Measurements from ENCODE around the gene KCNA10. TPM values are rescaled to one million over a fixed set of nuclear protein-coding genes. Genes with fewer than 3 reads are reported as not detected.

Gene KCNA10
- total RNA-seq, 1 donor from 2014 or later = not detected

DNA sequence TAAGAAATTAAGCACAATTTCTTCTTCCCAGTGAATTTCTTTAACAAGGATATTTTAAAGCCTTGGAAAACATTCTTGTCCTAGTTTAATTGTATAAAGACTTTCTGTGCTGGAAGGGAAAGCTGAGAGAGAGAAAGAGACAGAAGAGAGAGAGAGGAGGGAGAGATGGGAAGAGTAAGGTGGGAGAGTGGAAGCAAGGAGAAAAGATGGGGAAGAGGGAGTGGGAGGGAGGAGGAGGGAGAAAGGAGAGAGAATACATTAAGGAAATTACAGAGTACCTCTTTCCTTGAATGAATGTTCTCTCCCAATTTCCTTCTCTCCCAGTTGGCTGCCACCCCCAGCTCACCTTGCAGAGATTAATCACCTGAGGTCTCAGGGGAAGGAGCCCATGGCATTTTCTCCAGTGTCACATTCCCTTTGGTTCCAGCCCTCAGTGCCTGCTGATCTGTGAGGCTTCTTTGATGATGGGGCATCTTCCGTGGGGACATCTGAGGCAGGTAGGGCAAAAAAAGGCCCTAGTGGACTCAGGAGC is 32.4 kb upstream of the KCNA10 start:
- TF ChIP-seq, protein P1, sequence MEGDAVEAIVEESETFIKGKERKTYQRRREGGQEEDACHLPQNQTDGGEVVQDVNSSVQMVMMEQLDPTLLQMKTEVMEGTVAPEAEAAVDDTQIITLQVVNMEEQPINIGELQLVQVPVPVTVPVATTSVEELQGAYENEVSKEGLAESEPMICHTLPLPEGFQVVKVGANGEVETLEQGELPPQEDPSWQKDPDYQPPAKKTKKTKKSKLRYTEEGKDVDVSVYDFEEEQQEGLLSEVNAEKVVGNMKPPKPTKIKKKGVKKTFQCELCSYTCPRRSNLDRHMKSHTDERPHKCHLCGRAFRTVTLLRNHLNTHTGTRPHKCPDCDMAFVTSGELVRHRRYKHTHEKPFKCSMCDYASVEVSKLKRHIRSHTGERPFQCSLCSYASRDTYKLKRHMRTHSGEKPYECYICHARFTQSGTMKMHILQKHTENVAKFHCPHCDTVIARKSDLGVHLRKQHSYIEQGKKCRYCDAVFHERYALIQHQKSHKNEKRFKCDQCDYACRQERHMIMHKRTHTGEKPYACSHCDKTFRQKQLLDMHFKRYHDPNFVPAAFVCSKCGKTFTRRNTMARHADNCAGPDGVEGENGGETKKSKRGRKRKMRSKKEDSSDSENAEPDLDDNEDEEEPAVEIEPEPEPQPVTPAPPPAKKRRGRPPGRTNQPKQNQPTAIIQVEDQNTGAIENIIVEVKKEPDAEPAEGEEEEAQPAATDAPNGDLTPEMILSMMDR (conservative IDR thresholded peaks at IDR 0.05) = no peak
- Mint-ChIP-seq H3K9me3 (no peaks in the 10 kb centered on the region), H3K27me3 (peaks cover 78% of the 10 kb centered on the region), H3K27ac (no peak overlapping the region), H3K4me3 (no peak overlapping the region), H3K36me3 (no peaks in the 10 kb centered on the region), H3K4me1 (ENCODE audit: unreplicated experiment) (no peaks in the 10 kb centered on the region)
- no peak for DNase-seq (ENCODE audit: extremely low spot score, unreplicated experiment)

DNA sequence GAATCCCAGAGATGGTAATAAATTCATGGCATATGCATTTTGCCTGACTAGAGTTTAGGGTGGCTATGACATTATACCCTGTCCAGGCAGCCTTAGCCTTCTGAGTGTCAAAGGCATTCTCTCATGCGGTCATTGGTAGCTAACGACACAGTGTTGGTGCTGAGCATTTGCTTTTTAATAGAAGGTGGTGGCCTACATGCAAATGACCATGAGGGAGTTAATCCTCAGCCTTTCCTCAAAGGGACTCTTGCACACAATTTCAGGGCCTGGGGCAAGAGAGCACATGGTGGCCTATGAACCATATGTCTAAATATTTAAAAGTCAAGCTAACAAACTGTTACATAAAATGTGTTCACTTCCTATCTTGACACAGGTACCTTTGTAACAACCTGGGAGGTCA is 30.9 kb upstream of the KCNA10 start:
- H3K27ac Mint-ChIP-seq = no peak overlapping the region
- no peak overlapping the region for H3K4me3 Mint-ChIP-seq
- H3K27me3 Mint-ChIP-seq = peaks cover 76% of the 10 kb centered on the region
- no peaks in the 10 kb centered on the region for H3K36me3 Mint-ChIP-seq
- no peak for DNase-seq (ENCODE audit: extremely low spot score, unreplicated experiment)
- TF ChIP-seq, protein P1 (conservative IDR thresholded peaks at IDR 0.05) = no peak
- H3K4me1 Mint-ChIP-seq (ENCODE audit: unreplicated experiment) = no peaks in the 10 kb centered on the region
- no peaks in the 10 kb centered on the region for H3K9me3 Mint-ChIP-seq

DNA sequence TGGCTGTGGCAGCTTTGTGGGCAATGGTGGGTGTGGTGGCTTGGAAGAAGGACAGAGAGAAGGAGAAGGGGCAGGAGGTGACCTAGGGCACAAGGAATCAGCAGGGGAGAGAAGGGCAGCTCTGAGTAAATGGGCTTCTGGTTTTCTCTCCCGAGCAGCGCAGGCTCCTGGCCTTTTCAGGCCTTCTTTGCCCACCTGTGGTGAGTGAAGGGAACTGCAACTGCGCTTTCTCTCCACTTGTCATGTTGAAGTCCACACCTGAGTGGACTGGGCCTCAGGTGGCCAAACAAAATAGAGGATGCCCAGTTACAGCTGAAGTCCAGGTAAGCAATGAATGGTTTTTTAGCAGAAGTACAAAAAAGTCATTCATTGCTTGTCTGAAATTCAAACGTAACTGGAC is 29.4 kb upstream of the KCNA10 start:
- H3K4me1 Mint-ChIP-seq (ENCODE audit: unreplicated experiment) = no peaks in the 10 kb centered on the region
- no peak for DNase-seq (ENCODE audit: extremely low spot score, unreplicated experiment)
- TF ChIP-seq, protein P1 (conservative IDR thresholded peaks at IDR 0.05) = peak; percentile 70
- H3K9me3 Mint-ChIP-seq = no peaks in the 10 kb centered on the region
- H3K27me3 Mint-ChIP-seq = peaks cover 69% of the 10 kb centered on the region
- no peak overlapping the region for H3K27ac Mint-ChIP-seq
- H3K4me3 Mint-ChIP-seq = no peak overlapping the region
- no peaks in the 10 kb centered on the region for H3K36me3 Mint-ChIP-seq

DNA sequence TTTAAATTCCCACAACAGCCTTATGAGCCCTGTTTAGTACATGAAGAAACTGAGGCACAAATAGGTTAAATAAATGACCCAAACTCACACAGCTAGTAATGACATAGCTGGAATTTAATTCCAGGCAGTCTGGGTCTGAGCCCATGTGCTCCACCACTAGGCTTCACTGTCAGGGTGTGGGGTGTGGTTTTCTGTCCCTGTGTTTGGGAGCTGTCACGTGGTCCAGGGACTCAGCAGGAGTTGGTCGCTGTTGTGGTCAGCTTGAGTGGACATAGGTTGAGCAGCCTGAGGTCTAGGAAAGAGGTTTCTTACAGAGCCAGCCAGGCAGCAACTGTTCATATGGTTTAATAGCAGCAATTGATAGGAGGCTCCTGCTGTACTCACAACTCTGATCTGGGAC is 28.0 kb upstream of the KCNA10 start:
- Mint-ChIP-seq H3K27me3 (peaks cover 56% of the 10 kb centered on the region), H3K9me3 (no peaks in the 10 kb centered on the region), H3K4me3 (no peak overlapping the region), H3K36me3 (no peaks in the 10 kb centered on the region), H3K27ac (no peak overlapping the region), H3K4me1 (ENCODE audit: unreplicated experiment) (no peaks in the 10 kb centered on the region)
- TF ChIP-seq, protein P1 (conservative IDR thresholded peaks at IDR 0.05) = no peak
- no peak for DNase-seq (ENCODE audit: extremely low spot score, unreplicated experiment)

DNA sequence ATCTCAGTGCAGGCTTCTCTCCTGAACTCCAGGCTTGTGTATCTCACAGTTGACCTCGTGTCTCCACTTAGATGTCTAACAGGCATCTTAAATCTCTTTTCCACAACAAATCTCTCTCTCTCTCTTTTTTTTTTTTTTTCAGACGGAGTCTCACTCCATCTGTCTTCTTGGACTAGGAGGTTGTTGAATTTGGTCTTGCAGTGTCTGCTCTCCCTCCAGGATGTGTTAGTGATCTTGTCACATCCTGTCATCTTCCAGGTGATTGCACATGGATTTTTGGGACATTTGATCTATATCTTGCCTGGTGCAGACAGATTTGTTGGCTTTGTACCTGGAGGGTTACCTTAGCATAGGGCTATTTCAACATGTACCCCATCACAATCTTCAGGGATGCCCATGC is 26.5 kb upstream of the KCNA10 start:
- Mint-ChIP-seq H3K27ac (no peak overlapping the region), H3K4me3 (no peak overlapping the region), H3K9me3 (no peaks in the 10 kb centered on the region), H3K4me1 (ENCODE audit: unreplicated experiment) (no peaks in the 10 kb centered on the region), H3K36me3 (no peaks in the 10 kb centered on the region), H3K27me3 (peaks cover 49% of the 10 kb centered on the region)
- TF ChIP-seq, protein P1 (conservative IDR thresholded peaks at IDR 0.05) = no peak
- DNase-seq (ENCODE audit: extremely low spot score, unreplicated experiment) = no peak

DNA sequence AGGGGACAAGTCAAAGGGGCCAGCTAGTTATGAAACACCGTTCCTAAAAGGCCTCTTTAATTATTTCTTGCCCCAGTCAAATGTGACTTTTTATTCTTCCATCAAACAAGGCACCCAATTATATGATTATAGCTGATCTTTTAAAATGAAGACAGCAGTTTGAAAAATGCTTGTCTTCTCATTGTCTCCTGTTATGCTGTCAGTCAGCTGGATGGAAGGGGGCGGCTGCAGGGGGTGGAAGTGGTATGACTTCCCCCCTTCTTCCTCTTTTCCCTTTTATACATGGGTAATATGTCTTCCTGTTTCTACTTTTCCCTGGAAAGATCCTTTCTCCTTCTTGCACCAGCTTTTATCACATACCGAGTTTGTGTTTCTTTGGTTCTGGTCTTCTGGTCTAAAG is 25.8 kb upstream of the KCNA10 start:
- Mint-ChIP-seq H3K9me3 (no peaks in the 10 kb centered on the region), H3K4me1 (ENCODE audit: unreplicated experiment) (no peaks in the 10 kb centered on the region), H3K27me3 (peaks cover 44% of the 10 kb centered on the region), H3K36me3 (no peaks in the 10 kb centered on the region), H3K4me3 (no peak overlapping the region), H3K27ac (no peak overlapping the region)
- no peak for DNase-seq (ENCODE audit: extremely low spot score, unreplicated experiment)
- TF ChIP-seq, protein P1 (conservative IDR thresholded peaks at IDR 0.05) = no peak
